GOT3 (cell line): ENCODE data around the gene STIL.
"Not testable (repeated sequence)": the region's sequence is repeated elsewhere in the genome, so short reads cannot be mapped to it uniquely, and the experiment has no call there.

Experiments used
- DNase-seq: peaks from one replicate; lab custom pipeline; 2025; ENCODE audit warnings: mixed read lengths; lab: John Stamatoyannopoulos, UW

The STIL gene

GRCh38 chr1:47313915-47314664 is at the start of gene STIL:
Gene STIL, minus strand, starts transcription at chr1:47314147. Its CDS starts 3,828 bp downstream, at chr1:47310319.
- peak; percentile 97 for DNase-seq

DNA sequence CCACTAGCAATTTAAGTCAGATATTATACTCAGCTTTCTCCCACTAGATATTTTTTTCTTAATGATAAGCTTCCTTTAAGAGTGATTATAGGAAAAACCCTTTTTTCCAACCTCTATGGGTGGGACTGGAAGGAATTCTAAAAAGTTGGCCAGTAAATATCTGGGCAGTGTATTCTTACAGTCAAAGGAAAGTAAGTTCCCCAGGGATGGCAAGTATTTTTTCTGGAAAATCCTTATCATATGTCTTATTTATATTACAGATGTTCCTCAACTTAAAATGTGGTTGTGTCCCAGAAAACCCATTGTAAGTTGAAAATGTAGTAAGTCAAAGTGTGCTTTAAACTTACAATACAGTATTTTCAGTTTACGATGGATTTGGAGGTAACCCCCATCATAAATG is 48.9 kb upstream of the STIL start:
- no peak for DNase-seq

- no peak for DNase-seq
Measured at GRCh38 chr1:47361380-47361779, 47.4 kb upstream of the STIL start.

DNA sequence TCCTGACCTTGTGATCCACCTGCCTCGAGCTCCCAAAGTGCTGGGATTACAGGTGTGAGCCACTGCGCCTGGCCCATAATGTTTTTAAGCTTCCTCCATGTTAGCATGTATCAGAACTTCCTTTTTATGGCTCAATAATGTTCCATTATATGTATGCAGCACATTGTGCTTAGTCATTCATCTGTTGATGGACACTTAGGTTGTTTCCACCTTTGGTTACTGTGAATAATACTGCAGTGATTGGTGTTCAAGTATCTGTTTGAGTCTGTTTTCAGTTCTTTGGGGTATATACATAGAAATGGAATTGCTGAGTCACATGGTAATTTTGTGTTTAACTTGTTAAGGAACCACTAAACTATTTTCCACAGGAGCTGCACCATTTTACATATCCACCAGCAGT is 37.4 kb upstream of the STIL start:
- no peak for DNase-seq

- DNase-seq = no peak
Measured at GRCh38 chr1:47348246-47348645, 34.3 kb upstream of the STIL start.

DNA sequence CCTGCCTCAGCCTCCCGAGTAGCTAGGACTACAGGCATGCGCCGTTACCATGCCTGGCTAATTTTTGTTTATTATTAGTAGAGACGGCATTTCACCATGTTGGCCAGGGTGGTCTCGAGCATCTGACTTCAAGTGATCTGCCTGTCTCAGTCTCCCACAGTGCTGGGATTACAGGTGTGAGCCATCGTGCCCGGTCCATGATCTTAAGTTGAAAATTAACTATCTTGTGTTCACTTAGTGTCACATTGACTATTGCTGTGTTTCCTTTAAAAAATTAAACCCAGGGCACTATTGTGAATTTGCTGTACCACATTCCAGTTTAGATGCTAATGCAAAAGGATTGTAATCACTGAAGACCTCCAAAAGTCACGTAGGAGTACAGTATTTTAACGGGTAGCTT is 33.8 kb upstream of the STIL start:
- no peak for DNase-seq

DNA sequence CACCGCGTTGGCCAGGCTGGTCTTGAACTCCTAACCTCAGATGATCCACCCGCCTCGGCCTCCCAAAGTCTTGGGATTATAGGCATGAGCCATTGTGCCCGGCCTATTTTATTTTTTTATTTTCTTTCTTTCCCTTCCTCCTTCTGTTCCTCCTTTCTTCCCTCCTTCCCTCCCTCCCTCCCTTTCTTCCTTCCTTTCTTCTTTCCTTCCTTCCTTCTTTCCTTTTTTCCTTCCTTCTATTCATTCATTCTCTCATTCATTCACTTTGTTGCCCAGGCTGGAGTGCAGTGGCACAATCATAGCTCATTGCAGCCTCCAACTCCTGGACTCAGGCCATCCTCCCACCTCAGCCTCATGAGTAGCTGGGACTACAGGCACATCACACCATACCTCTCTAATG is 33.0 kb upstream of the STIL start:
- not testable (repeated sequence) for DNase-seq

- no peak for DNase-seq
Measured at GRCh38 chr1:47340227-47340626, 26.3 kb upstream of the STIL start.

DNA sequence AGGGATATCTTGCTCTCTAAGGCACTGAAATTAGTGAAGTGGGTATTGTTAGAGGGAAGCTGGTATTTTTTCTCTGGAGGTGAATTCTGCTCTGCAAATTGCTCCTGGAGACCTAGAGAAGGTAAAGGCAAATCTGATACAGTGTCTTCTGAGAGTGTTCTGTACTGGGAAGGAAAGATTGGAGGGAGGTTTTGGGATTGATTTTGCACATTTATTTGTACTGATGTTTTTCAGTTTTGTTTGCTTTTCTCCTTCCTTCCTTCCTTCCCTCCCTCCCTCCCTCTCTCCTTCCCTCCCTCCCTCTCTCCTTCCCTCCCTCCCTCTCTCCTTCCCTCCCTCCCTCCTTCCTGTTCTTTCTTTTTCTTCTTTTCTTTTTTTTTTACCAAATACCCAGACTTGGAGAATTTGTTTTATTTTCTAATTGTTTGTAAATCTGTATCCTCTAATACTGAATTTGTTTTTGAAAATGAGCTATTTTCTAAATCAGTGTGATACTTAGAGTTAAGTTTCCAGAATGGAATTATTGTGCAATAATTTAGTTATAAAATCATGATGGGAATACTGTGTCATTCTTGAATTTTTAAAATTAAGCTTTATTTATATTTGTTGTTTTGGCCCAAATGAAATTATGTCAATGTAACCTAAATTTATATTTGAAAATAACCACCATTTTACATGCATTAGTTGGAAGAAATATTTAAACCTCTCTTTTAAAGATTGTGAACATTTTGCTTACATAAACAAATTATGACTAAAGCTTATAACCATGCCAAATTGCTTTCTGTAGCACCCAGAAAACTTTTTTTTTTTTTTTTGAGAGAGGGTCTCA is 24.5 kb upstream of the STIL start:
- DNase-seq = no peak

GRCh38 chr1:47337350-47337749 is 23.4 kb upstream of the STIL start:
- DNase-seq = no peak

DNA sequence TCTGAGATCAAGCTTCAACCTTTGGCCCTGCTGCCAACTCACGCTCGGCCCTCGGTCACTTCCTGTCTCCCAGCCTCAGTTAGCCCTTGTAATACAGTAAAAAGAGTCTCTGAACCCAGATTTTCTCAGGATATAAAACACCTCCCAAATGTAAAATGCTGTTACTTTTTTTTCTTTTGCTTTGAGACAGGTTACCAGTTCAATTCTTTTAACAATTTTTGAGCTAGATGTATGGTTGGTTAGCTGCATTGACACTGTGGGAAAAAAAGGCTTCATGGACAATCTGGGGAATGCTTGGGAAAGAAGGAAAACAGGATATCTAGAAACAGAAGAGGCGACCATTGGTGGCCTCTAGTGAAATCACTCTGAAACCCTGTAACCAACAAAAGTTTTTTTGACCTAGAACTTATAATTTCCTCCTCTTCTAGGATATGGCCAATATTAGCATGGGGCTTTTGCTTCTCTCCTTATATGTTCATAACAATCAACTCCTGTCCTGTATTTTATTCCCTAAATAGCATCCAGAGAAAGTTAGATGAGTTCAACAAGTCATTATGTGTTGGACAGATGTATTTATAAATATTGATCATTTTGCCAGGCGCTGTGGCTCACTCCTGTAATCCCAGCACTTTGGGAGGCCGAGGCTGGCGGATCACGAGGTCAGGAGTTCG is 21.0 kb upstream of the STIL start:
- no peak for DNase-seq

- DNase-seq = peak; percentile 57
Measured at GRCh38 chr1:47333922-47334764, 20.2 kb upstream of the STIL start.

DNA sequence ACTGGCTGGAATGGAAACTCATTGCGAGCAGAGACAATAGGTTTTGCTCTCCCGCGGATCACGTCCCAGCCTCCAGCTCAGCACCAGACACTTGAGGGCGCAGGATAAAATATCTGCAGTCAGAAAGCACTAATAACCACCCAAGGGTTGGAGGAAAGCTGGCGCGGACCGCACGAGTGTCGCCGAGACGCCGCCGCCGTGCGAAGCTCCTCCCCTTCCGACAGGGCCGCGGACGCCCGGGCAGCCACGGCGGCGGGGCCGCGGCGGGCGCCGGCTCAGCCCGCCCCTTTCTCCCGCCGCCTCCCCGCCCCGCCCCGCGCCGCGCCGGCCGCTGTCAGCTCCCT is 19.6 kb upstream of the STIL start, which contains the start of gene CMPK1:
CMPK1 (plus strand) TSS at position 213 of the 344 bp plus-strand sequence. CDS start 156 bp downstream, outside the sequence.
- peak; percentile 60 for DNase-seq

DNA sequence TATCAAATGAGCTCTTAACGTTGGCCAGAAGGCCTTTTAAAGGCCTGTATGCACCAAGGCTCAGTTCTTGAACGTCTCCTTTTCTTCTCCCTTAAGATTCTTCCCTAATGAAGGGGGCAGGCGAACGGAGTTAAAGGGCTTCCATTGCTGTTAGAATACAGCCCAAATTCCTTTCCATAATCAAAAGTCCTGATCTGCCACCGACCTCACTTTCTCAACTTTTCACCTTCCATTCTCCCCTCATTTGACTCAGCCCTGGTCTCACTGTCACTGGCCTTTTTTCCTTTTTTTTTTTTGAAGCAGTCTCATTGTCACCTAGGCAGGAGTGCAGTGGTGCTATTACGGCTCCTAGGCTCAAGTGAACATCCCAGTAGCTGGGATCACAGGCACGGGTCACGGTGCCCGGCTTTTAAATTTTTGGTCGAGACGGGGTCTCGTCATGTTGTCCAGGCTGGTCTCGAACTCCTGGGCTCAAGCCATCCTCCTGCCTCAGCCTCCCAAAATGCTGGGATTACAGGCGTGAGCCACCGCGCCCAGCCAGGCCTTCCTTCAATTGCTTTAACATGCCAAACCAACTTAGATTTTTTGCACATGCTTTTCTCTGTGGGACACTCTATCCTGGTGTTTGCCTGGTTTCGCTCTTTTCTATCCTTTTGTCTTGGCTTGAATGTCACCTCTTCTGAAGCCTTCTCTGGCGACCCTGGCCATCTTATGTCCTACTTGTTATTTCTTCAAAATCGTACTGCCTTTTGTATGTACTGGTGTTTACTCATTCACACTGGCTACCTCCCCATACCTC is 19.0 kb upstream of the STIL start:
- no peak for DNase-seq

DNA sequence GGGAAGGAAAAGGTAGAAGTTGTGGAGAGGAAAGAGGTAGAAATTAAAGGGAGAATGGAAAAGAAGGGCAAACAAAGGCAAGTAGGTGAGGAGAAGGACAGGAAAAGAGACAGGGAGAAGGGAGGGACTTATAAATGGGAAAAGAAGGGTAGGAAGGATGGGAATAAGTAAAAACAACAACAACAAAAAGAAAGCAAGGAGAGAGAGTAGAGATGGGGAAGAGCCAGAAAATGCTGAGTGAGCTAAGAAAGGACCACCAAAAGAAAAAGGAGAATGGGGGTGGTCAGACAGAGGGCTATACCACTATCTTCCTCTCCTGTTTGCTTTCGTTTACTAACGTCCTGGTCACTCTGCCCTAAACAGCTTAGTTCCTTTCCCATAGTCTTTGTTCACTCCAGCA is 17.9 kb upstream of the STIL start:
- no peak for DNase-seq

GRCh38 chr1:47330212-47330611 is 16.3 kb upstream of the STIL start:
- DNase-seq = no peak

DNA sequence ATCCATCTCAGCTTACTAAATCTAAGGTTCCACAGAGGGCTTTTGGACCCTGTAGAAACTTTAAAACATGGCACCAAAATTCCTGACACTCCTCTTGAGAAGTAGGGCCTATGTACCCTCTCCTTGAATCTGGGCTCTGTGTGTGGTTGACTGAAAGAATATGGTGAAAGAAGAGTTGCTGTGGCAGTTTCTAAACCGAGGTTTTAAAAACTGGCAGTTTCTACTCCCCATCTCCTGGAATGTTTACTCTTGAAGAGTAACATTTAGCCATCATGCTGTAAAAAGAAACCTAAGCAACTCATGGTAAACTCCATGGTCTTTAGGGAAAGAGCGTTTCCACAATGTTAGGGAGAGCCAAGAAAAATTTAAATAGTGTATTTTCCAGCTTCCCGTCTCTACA is 15.0 kb upstream of the STIL start:
- DNase-seq = no peak

- no peak for DNase-seq
Measured at GRCh38 chr1:47326271-47326670, 12.3 kb upstream of the STIL start.

DNA sequence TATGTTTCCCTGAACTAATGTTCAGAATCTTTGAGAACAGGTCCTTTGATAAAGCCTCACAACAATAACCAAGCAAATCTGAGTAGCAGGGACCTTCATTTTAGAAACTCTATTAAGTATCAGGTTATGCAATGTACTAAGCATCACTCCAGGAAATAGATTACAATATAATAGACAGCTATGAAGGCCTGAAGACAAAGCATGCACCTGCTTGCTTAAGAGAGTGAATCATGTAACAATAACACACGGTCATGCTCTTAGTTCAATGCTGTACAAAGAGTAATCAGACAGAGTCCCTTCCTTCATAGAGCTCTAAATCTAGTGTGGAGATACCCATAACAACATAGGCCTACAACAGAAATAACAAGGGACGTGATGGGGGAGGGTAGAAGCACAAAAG is 11.6 kb upstream of the STIL start:
- no peak for DNase-seq

GRCh38 chr1:47324682-47325081 is 10.7 kb upstream of the STIL start:
- no peak for DNase-seq

- DNase-seq = no peak
Measured at GRCh38 chr1:47323599-47324031, 9.7 kb upstream of the STIL start.
